Measurements from ENCODE around the gene CEP112. TPM values are rescaled to one million over a fixed set of nuclear protein-coding genes. Genes with fewer than 3 reads are reported as not detected.

The CEP112 gene
- total and polyA plus RNA-seq, 2 of the 13 experiments (the other 11 are each of a cell fraction or from before 2014, with no cell fraction given), result 1.2 to 3.4 TPM

DNA sequence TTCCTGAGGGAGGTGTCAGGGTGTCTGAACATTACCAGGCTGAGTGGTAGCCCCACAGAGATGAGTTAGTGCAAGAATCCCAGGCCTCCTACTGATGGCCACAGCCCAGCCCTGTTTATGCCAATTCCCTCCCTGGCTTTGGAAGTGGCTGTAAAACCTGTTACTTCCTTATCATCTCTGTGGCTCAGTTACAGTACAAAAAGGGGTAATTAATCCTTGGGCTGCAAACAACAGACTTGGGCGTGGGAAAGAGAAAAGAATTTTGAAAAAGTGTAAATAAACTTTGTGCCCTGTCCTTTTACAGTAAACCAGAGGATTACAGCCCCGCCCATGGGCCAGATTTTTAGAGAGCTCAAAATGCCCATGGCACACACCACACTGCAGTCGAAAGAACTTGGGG is 557.4 kb downstream of the CEP112 start (continued):
- TF ChIP-seq CEBPZ (IDR thresholded peaks at IDR 0.05; ENCODE audit: low read length) (no peak), CBX5 (CRISPR knock-in tag; IDR thresholded peaks at IDR 0.05; ENCODE audit: borderline replicate concordance) (no peak)

GRCh38 chr17:65633988-65634387 is 557.9 kb downstream of the CEP112 start:
- Histone ChIP-seq H4K20me1 (ENCODE audit: insufficient read depth, low read length) (no peaks in the 10 kb centered on the region), H3K27me3 (ENCODE audit: control insufficient read depth in 1 of 2, insufficient read depth in 2 of 2, low read length in 2 of 2) (no peaks in the 10 kb centered on the region), H3K36me3 (replicated peaks in 1 of 2; ENCODE audit: control insufficient read depth in 1 of 2, insufficient read depth in 2 of 2, low read length in 2 of 2) (no peaks in the 10 kb centered on the region), H3K4me3 (replicated peaks in 1 of 3; ENCODE audit: insufficient read depth in 1 of 3, low read depth in 2 of 3, low read length in 3 of 3) (peak overlapping the region in 1 of 3 experiments; percentile 2; a peak in 2 of 6 replicates), H3K79me2 (ENCODE audit: insufficient read depth, low read length) (no peaks in the 10 kb centered on the region), H3K4me1 (ENCODE audit: insufficient read depth, low read length) (peaks cover 60% of the 10 kb centered on the region), H3K27ac (ENCODE audit: extremely low read length, insufficient read depth, low read length) (no peak overlapping the region), H3K4me2 (ENCODE audit: low read depth, low read length) (peak overlapping the region; percentile 57), H2AFZ (ENCODE audit: low read length) (no peak overlapping the region), H3K9ac (ENCODE audit: insufficient read depth, low read depth, low read length) (no peak overlapping the region), H3K9me3 (ENCODE audit: low read length) (no peaks in the 10 kb centered on the region)
- in situ Hi-C loops (cut with HindIII; ENCODE audit: extremely low pct_ligation_motif_present, low pct_unique_long_range_greater_than_20kb) (no loop called here), intact Hi-C loops (cut with micrococcal nuclease; ENCODE audit: unreplicated experiment) (loop anchor here (5.0 kb wide), 1 partner anchor 158 kb away; no protein-coding TSS in a partner anchor)
- POLR2A ChIA-PET, result interaction anchor here (1.2 to 2.5 kb wide), 3 partner anchors 23 to 76 kb away, joined by 3 to 12 read pairs (median 3); no protein-coding TSS in a partner anchor
- peak; percentile 89 for DNase-seq (ENCODE audit: low spot score)
- ATAC-seq, result peak; percentile 55
- CTCF ChIA-PET (ENCODE audit: low intra/inter-chr PET ratio, low total read pairs), result no interaction called here
- BruUV-seq (replicated peaks), result no TSS peak
- peak; percentile 85 for FAIRE-seq
- TF ChIP-seq ZUFSP (CRISPR knock-in tag; IDR thresholded peaks at IDR 0.05; ENCODE audit: borderline replicate concordance) (no peak), ZNF564 (CRISPR knock-in tag; IDR thresholded peaks at IDR 0.05) (no peak), MXD4 (CRISPR knock-in tag; IDR thresholded peaks at IDR 0.05) (0 out of 2 replicates have a peak, but pooled peaks have one; percentile 36), ZNF235 (CRISPR knock-in tag; IDR thresholded peaks at IDR 0.05; ENCODE audit: borderline replicate concordance) (no peak), KLF16 (CRISPR knock-in tag; IDR thresholded peaks at IDR 0.05) (peak in 1 of 2 experiments; percentile 87; a peak in 2 of 4 replicates), ZNF616 (CRISPR knock-in tag; IDR thresholded peaks at IDR 0.05; ENCODE audit: low read depth) (no peak), TGIF2 (CRISPR knock-in tag; IDR thresholded peaks at IDR 0.05) (peak; percentile 27; the same call in 1 of the 2 replicates), FOSL2 (CRISPR knock-in tag; IDR thresholded peaks at IDR 0.05) (peak; percentile 39; the same call in 1 of the 2 replicates), KMT2A (CRISPR knock-in tag; IDR thresholded peaks at IDR 0.05) (no peak)
- TF ChIP-seq, protein P1, sequence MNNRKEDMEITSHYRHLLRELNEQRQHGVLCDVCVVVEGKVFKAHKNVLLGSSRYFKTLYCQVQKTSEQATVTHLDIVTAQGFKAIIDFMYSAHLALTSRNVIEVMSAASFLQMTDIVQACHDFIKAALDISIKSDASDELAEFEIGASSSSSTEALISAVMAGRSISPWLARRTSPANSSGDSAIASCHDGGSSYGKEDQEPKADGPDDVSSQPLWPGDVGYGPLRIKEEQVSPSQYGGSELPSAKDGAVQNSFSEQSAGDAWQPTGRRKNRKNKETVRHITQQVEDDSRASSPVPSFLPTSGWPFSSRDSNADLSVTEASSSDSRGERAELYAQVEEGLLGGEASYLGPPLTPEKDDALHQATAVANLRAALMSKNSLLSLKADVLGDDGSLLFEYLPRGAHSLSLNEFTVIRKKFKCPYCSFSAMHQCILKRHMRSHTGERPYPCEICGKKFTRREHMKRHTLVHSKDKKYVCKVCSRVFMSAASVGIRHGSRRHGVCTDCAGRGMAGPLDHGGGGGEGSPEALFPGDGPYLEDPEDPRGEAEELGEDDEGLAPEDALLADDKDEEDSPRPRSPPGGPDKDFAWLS (CRISPR knock-in tag; IDR thresholded peaks at IDR 0.05; ENCODE audit: borderline replicate concordance), result no peak

Measured in HepG2 (cell line).